K562 (cell line): Measurements from ENCODE around the gene AAK1. TPM values are rescaled to one million over a fixed set of nuclear protein-coding genes. Genes with fewer than 3 reads are reported as not detected.

Experiments
- ATF7 ChIP-seq: fragments of 450-650 bp; IDR thresholded peaks from 2 replicates; pipeline ENCODE4 v1.7.1; 2014; ENCODE audit warnings: mild to moderate bottlenecking, moderate library complexity
- CBX5 ChIP-seq: IDR thresholded peaks from 2 replicates; pipeline ENCODE4 v1.6.1; 2014; ENCODE audit warnings: low read depth, borderline replicate concordance
- CHD1 ChIP-seq: fragments of 200-600 bp; sonication (generic); IDR thresholded peaks from one replicate; pipeline ENCODE4 v1.6.1; 2012; ENCODE audit warnings: mild to moderate bottlenecking, moderate library complexity, low read length, inconsistent platforms
- CTCFL ChIP-seq: IDR thresholded peaks from 2 replicates; pipeline ENCODE4 v1.6.1; 2011; ENCODE audit warnings: borderline replicate concordance, low read depth, mild to moderate bottlenecking, moderate library complexity, low read length; ENCODE audit not compliant: insufficient read depth, poor library complexity, severe bottlenecking
- E2F4 ChIP-seq: sonication (generic); formaldehyde crosslinking; IDR thresholded peaks from 2 replicates; pipeline ENCODE4 v1.8.0; 2022; ENCODE audit warnings: mild to moderate bottlenecking, low read depth, missing genetic modification reagents
- ETS2 ChIP-seq: IDR thresholded peaks from 2 replicates; pipeline ENCODE4 v1.6.1; 2016; ENCODE audit warnings: borderline replicate concordance, missing genetic modification characterization, mild to moderate bottlenecking, moderate library complexity, missing compliant biosample characterization; ENCODE audit not compliant: poor library complexity, severe bottlenecking
- FIP1L1 ChIP-seq: fragments of 200-400 bp; formaldehyde crosslinking; IDR thresholded peaks from 2 replicates; pipeline ENCODE4 v1.6.1; 2018; ENCODE audit warnings: mild to moderate bottlenecking, low read depth, low read length; ENCODE audit not compliant: poor library complexity, severe bottlenecking
- GABPA ChIP-seq: fragments of 200-800 bp; sonication (Bioruptor generic); conservative IDR thresholded peaks from 2 replicates; pipeline ENCODE4 v1.6.1; 2016; ENCODE audit warnings: low read depth, missing genetic modification characterization, missing compliant biosample characterization
- GABPB2 ChIP-seq: fragments of 250-450 bp; sonication (Bioruptor Pico); conservative IDR thresholded peaks from 2 replicates; pipeline ENCODE4 v1.5.1; 2021; ENCODE audit warnings: mild to moderate bottlenecking
- MCM7 ChIP-seq, 2 experiments: fragments of 450-650 bp; IDR thresholded peaks; 2 replicates each; pipeline ENCODE4 v1.6.1; 2016 to 2018
- NFIX ChIP-seq: fragments of 250-450 bp; sonication (Bioruptor Pico); IDR thresholded peaks from 2 replicates; pipeline ENCODE4 v1.4.0; 2020; ENCODE audit warnings: low read depth, mild to moderate bottlenecking, moderate library complexity
- TOE1 ChIP-seq, 2 experiments: fragments of 450-650 bp in 1 of 2; sonication (generic) in 1 of 2; formaldehyde crosslinking in 1 of 2; IDR thresholded peaks; 2 replicates each; pipeline versions ENCODE4 v1.7.1 to v1.8.0; 2016 to 2022; ENCODE audit warnings: borderline replicate concordance in 2 of 2, mild to moderate bottlenecking in 2 of 2, antibody characterized with exemption in 1 of 2, inconsistent platforms in 1 of 2, low read depth in 1 of 2, missing genetic modification reagents in 1 of 2, moderate library complexity in 1 of 2
- ZBTB49 ChIP-seq: sonication (generic); formaldehyde crosslinking; IDR thresholded peaks from 2 replicates; pipeline ENCODE4 v1.8.0; 2022; ENCODE audit warnings: missing genetic modification reagents, mild to moderate bottlenecking, borderline replicate concordance
- ZBTB8A ChIP-seq: fragments of 450-650 bp; IDR thresholded peaks from 2 replicates; pipeline ENCODE4 v1.6.1; 2018; ENCODE audit warnings: mild to moderate bottlenecking, moderate library complexity; ENCODE audit not compliant: partially characterized antibody
- ZNF174 ChIP-seq: fragments of 250-450 bp; sonication (Bioruptor Pico); IDR thresholded peaks from 2 replicates; pipeline ENCODE4 v1.4.0; 2020; ENCODE audit warnings: mild to moderate bottlenecking
- ZNF707 ChIP-seq: fragments of 250-450 bp; sonication (Bioruptor Pico); conservative IDR thresholded peaks from 2 replicates; pipeline ENCODE4 v1.8.0; 2022; ENCODE audit warnings: inconsistent platforms, mild to moderate bottlenecking, moderate library complexity
- ZNF75A ChIP-seq: fragments of 450-650 bp; formaldehyde crosslinking; IDR thresholded peaks from 2 replicates; pipeline ENCODE4 v1.4.0; 2020; ENCODE audit warnings: mild to moderate bottlenecking
- ZNF780A ChIP-seq: fragments of 250-450 bp; sonication (Bioruptor Pico); IDR thresholded peaks from 2 replicates; pipeline ENCODE4 v1.5.0; 2021; ENCODE audit warnings: mild to moderate bottlenecking
- polyA plus RNA-seq, 8 experiments: library from polyadenylated mRNA; depleted of rRNA in 4 of 8; stranded (reverse) in 5 of 8; unstranded in 3 of 8; fragments of >200 nt; fragmentation: Nextera tagmentation in 2 of 8; fragmentation: Illumina TruSeq in 1 of 8; extraction: Ambion mirVana in 2 of 8; extraction: Trizol in 1 of 8; gene quantifications; 2 replicates each; pipeline versions ENCODE4 v1.2.1 to v1.2.3, GENCODE V29; 2011 to 2014; ENCODE audit warnings: inconsistent platforms in 1 of 8, missing spikeins in 1 of 8
- total RNA-seq, 7 experiments: library from RNA; depleted of rRNA in 6 of 7; stranded (reverse); fragments of >200 nt in 6 of 7; fragmentation: Illumina TruSeq in 2 of 7; extraction: Trizol in 2 of 7; gene quantifications; 2 replicates each; pipeline versions ENCODE4 v1.2.1 to v1.2.3, GENCODE V29; 2011 to 2021; ENCODE audit warnings: low replicate concordance in 1 of 7
- TF ChIP-seq, protein P1 (sequence below), 2 experiments: fragments of 450-650 bp in 1 of 2; sonication (generic) in 1 of 2; formaldehyde crosslinking in 1 of 2; IDR thresholded peaks in 1 of 2; conservative IDR thresholded peaks in 1 of 2; 2 replicates each; pipeline versions ENCODE4 v1.6.1 to v1.8.1; 2016 to 2023; ENCODE audit warnings: mild to moderate bottlenecking in 2 of 2, moderate library complexity in 2 of 2, inconsistent platforms in 1 of 2, missing genetic modification reagents in 1 of 2

Gene AAK1
- total and polyA plus RNA-seq, 9 of the 15 experiments (the other 6 are each of a cell fraction or from before 2014, with no cell fraction given), result 0.89 to 17.1 (median 6.0) TPM

GRCh38 chr2:69643602-69644505 lies at the start of gene AAK1 (continued):
- TF ChIP-seq CTCFL, result peak; percentile 2
- peak; percentile 62; the same call in 1 of the 2 replicates for TF ChIP-seq TOE1 (IDR thresholded peaks at IDR 0.05; ENCODE audit: borderline replicate concordance)
- no peak for TF ChIP-seq TOE1 (CRISPR knock-in tag; IDR thresholded peaks at IDR 0.05; ENCODE audit: borderline replicate concordance, low read depth)
- peak; percentile 96 for TF ChIP-seq GABPA (tag)
- no peak for TF ChIP-seq CBX5
- no peak for TF ChIP-seq ETS2 (tag)
- TF ChIP-seq CHD1, result no peak
- TF ChIP-seq E2F4, result 0 out of 2 replicates have a peak, but pooled peaks have one; percentile 29
- TF ChIP-seq, protein P1, sequence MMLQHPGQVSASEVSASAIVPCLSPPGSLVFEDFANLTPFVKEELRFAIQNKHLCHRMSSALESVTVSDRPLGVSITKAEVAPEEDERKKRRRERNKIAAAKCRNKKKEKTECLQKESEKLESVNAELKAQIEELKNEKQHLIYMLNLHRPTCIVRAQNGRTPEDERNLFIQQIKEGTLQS (IDR thresholded peaks at IDR 0.05), result no peak
- TF ChIP-seq, protein P1 (CRISPR knock-in tag; conservative IDR thresholded peaks at IDR 0.05), result no peak
- TF ChIP-seq NFIX, result no peak
- TF ChIP-seq FIP1L1, result no peak
- TF ChIP-seq ZBTB8A, result no peak
- no peak for TF ChIP-seq ZNF707
- TF ChIP-seq ATF7, result peak; percentile 39; the same call in 1 of the 2 replicates
- TF ChIP-seq ZNF174 (CRISPR knock-in tag), result no peak
- TF ChIP-seq MCM7 (IDR thresholded peaks at IDR 0.05), result no peak
- no peak for TF ChIP-seq ZNF780A (CRISPR knock-in tag)
- no peak for TF ChIP-seq GABPB2
- no peak for TF ChIP-seq ZNF75A (CRISPR knock-in tag)
- TF ChIP-seq ZBTB49 (CRISPR knock-in tag), result no peak
